H1 (cell line): ENCODE measurements around the gene RAD51B. TPM values are rescaled to one million over a fixed set of nuclear protein-coding genes. Genes with fewer than 3 reads are reported as not detected.

Source experiments
- ASH2L ChIP-seq: fragments of 200-600, 300-600 bp; sonication (generic); IDR thresholded peaks from one replicate; pipeline ENCODE4 v1.7.1; 2017; ENCODE audit warnings: low read length
- CBX8 ChIP-seq: fragments of 300-800, 300-1000 bp; sonication (generic); IDR thresholded peaks from 2 replicates; pipeline ENCODE4 v1.7.1; 2016; ENCODE audit warnings: low read depth, low read length, borderline replicate concordance
- CHD1 ChIP-seq: IDR thresholded peaks from 2 replicates; pipeline ENCODE4 v1.6.1; 2012; ENCODE audit warnings: low read depth, low read length, improper control_type of control experiment
- CHD7 ChIP-seq: fragments of 300-600 bp; sonication (generic); IDR thresholded peaks from 2 replicates; pipeline ENCODE4 v1.7.1; 2012; ENCODE audit warnings: low read length, moderate library complexity, mild to moderate bottlenecking, inconsistent platforms; ENCODE audit not compliant: insufficient replicate concordance
- GTF2F1 ChIP-seq: IDR thresholded peaks from 2 replicates; pipeline ENCODE4 v1.6.1; 2012; ENCODE audit warnings: low read depth, low read length, improper control_type of control experiment, borderline replicate concordance
- KDM4A ChIP-seq: IDR thresholded peaks from one replicate; pipeline ENCODE4 v1.7.1; 2012; ENCODE audit warnings: low read depth, mild to moderate bottlenecking, moderate library complexity, low read length, inconsistent platforms; ENCODE audit not compliant: severe bottlenecking
- NRF1 ChIP-seq: IDR thresholded peaks from 2 replicates; pipeline ENCODE4 v1.6.1; 2011; ENCODE audit warnings: mild to moderate bottlenecking, low read depth, low read length, improper control_type of control experiment
- POU5F1 ChIP-seq: IDR thresholded peaks from 2 replicates; pipeline ENCODE4 v1.6.1; 2011; ENCODE audit warnings: low read depth, mild to moderate bottlenecking, low read length, moderate library complexity
- RAD21 ChIP-seq, 2 experiments: IDR thresholded peaks in 1 of 2; conservative IDR thresholded peaks in 1 of 2; 2 replicates each; pipeline ENCODE4 v1.6.1; 2011; ENCODE audit warnings: low read depth in 2 of 2, low read length in 2 of 2, improper control_type of control experiment in 1 of 2, inconsistent platforms in 1 of 2, mild to moderate bottlenecking in 1 of 2, moderate library complexity in 1 of 2
- SIRT6 ChIP-seq: IDR thresholded peaks from one replicate; pipeline ENCODE4 v1.7.1; 2012; ENCODE audit warnings: low read length, inconsistent platforms
- SUZ12 ChIP-seq: fragments of 200-600 bp; sonication (generic); IDR thresholded peaks from 2 replicates; pipeline ENCODE4 v1.6.1; 2012; ENCODE audit warnings: mild to moderate bottlenecking, inconsistent platforms, low read length, moderate library complexity, mixed read lengths
- polyA plus RNA-seq, 7 experiments: library from polyadenylated mRNA; depleted of rRNA in 3 of 7; stranded (reverse) in 5 of 7; unstranded in 2 of 7; fragments of >200 nt in 5 of 7; fragments of 200-250 nt in 2 of 7; gene quantifications; 1 replicate in 5 of 7; 2 replicates in 1 of 7; 4 replicates in 1 of 7; pipeline versions ENCODE4 v1.2.1 to v1.2.3, GENCODE V29; 2011 to 2013; ENCODE audit warnings: missing spikeins in 2 of 7, mixed read lengths in 2 of 7
- total RNA-seq: library from RNA; stranded (reverse); fragmentation: NEBNext Ultra II Directional; extraction: Animal tissue kit (Norgen Biotek cat#: 25700); gene quantifications from 2 replicates; pipeline ENCODE4 v1.2.1, GENCODE V29; 2021

Gene RAD51B
- total and polyA plus RNA-seq, 2 of the 8 experiments (the other 6 are each of a cell fraction or from before 2014, with no cell fraction given): 3.9 to 14.9 TPM

- no peak for TF ChIP-seq CHD7
- no peak for TF ChIP-seq GTF2F1
- no peak for TF ChIP-seq SUZ12
- no peak for TF ChIP-seq CHD1
- TF ChIP-seq NRF1: no peak
- no peak for TF ChIP-seq POU5F1
- no peak for TF ChIP-seq KDM4A
- no peak for TF ChIP-seq CBX8
- TF ChIP-seq RAD21 (IDR thresholded peaks at IDR 0.05 in 1 of 2, conservative IDR thresholded peaks at IDR 0.05 in 1 of 2; ENCODE audit: low read depth in 2 of 2, low read length in 2 of 2): no peak
- TF ChIP-seq SIRT6: no peak
- TF ChIP-seq ASH2L: no peak
These were observed 904.3 kb downstream of the RAD51B start (continued) for GRCh38 chr14:68723808-68724268.
